Measurements from ENCODE around the gene CTSV.
A peak's percentile ranks its signal among the peaks of the same experiment; 100 is the strongest.
"Not testable (repeated sequence)": the region's sequence is repeated elsewhere in the genome, so short reads cannot be mapped to it uniquely, and the experiment has no call there.

The CTSV gene

DNA sequence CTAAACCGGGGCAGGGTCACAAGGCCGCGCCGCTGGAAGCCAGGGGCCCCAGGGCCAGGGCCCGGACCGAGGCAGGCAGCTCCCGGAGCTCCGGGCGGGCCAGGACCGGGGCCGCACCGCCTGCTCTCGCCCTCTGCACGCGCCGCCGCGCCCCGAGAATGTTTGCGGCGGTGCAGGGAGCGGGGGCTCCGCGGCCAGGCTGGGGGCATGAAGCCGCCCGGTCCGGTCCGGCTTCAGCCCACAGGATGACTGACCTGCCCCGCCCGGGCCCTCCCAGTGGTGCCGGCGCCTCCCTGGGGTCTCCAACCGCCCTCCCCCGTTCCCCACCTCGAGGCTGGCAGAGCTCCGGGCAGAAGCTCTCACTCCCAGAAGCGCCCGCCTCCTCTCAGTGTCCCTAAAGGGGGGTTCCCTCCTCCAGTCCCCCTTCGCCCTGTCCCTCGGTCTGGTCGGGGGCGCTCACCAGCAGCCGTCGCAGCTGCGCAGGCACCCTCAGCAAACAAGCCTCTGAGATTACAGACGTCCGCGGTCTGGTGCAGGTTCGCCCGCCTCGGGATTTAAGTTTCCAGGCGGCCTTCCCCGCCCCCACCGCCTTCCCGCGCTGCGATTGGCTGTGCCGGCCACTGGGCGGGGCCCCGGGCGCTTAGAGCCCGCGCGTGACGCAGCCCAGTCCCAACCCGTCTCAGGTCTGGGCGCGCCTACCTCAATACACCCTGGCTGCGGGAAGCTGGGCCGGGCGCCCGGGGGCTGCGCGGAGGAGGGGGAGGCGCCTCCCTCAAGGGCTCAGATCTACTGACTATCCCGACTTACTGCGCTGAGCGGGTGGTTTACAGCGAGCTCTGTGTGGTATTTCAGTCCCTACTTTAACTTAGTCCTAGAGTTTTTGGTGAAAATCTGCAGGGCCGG is at the start of gene CTSV:
Gene CTSV, minus strand, starts transcription at position 532 of the 903 bp plus-strand sequence. CDS start 1,099 bp downstream, outside the sequence.
- peak; percentile 27 for DNase-seq (ENCODE audit: low read depth)

DNA sequence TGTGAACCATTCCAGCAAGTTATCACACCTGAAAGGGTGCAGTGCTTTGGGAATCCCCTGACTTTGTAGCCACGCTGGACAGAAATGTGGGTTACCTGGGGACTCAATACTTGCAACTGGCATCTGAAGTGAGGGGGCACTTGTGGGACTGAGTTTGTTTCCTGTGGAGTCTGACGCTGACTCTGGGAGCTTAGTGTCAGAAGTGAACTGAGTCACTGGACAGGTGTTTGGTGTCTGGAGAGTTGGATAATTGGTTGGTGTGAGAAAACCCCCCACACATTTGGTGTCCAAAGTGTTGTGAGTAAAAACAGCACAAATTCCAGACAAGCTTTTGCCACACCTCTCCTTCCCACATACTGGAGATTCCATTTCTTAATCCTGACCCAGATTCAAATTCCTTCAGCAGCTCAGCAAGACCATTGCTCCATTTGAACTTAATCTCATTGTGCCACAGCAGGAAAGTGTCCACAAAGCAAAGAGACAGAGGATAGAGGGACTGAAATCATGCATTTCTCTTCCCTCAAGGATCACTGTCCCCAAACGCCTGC is 48.8 kb upstream of the CTSV start:
- not testable (repeated sequence) for DNase-seq (ENCODE audit: low read depth)

DNA sequence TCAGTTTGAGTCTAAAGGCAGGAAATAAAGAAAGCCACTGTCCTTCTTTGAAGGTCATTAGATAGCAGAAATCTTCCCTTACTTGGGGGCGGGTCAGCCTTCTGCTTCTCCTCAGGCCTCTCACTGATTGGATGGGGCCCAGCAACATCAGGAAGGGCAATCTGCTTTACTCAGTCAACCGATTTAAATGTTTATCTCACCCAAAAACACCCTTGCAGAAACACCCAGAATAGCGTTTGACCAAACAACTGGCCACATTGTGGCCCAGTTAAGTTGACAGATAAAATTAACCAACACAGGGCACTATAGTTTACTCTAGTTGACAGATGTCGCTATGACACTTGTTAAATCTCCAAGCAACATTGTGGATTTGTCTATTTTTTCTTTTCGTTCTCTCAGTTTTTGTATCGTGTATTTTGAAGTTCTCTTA is 45.6 kb upstream of the CTSV start:
- DNase-seq (ENCODE audit: low read depth), result not testable (repeated sequence)

DNA sequence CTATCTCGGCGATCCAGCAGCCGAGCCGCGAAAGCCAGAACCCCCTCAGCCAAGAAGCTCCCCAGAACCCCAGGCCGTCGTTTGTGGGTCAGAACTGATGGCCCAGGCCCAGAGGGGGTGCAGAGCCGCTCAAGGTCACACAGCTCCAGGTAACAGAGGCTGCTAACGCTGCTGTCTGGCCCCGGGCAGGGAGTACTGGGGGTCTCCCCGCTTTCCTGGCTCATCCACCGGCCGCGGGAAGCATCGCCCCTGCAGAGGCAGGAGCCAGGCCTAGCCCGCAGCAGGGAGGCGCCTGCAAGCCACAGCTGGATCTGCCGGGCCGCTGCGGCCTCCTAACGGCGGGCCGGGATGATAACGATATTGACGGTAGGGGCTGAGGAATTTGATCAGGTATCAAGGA is 39.4 kb upstream of the CTSV start:
- no peak for DNase-seq (ENCODE audit: low read depth)

DNA sequence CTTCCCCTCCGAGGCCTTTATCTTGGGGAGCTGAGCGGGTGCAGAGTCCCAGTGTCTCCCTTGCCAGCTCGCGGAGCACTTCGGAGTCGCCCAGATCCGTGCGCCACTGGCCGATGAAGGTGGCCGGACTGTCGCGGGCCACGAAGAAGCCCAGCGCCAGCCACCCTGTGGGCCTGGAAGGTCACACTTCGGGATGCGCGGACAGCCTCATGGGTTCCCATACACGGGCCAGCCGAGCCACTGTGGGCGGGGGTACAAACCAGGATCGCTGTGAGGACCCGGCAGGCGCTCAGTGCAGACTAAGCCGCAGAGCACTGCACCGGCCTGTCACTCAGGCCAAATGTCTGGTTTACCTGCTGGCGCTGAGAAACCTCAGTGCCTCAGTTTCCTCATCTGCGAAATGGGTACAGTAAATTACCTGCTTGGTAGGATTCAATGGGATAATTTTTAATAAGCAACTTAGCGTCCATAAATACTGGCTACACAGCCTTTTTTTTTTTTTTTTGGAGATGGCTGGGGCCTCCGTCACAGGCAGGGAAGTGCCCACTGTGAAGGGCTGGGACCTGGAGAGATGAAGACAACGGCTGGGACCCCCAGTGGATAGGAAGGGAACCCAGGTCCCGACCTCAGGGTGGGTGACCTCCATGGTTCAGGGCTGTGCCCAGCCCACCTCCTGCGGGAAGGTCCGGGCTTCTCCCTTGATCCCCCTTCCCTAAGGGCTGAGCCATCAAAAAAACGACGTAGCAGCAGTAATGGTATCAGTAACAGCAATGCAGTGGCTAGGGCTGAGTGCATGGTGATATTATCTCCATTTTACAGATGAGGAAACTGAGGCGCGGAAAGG is 38.7 kb upstream of the CTSV start:
- no peak for DNase-seq (ENCODE audit: low read depth)

DNA sequence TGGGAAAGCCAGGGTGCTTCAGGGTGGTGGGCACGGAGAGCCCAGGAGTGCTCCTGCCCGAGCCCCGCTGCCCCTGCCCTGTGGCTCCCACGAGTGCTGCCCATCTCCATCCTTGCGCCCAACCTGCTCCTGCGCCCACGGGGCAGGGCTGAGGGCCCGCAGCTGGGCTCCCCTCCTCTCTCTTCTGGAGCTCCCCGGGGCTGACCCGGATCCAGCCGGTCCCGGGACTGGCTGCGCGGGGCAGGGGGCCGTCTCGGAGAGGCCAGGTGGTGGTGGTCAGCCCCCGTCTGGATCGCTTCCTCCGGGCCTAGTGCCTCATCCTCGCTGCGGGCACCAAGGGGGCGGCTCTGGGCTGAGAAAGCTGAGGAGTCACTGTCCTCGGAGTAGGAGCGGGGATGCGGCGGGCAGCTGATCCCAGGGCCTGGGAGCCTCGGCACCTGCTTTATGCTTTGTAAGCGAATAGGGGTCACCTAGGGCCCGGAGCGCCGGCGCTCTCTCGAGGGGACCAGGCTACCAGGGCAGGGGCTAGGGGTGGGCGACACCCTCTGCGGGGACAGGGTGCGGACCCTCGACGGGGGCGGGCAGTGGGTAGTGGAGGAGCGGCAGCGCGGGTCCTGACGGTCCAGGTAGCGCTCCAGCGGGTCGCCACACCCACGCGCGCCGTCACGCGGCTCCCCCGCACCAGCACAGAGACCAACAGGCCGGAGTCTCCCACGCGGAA is 37.9 kb upstream of the CTSV start:
- DNase-seq (ENCODE audit: low read depth), result not testable (repeated sequence)

DNA sequence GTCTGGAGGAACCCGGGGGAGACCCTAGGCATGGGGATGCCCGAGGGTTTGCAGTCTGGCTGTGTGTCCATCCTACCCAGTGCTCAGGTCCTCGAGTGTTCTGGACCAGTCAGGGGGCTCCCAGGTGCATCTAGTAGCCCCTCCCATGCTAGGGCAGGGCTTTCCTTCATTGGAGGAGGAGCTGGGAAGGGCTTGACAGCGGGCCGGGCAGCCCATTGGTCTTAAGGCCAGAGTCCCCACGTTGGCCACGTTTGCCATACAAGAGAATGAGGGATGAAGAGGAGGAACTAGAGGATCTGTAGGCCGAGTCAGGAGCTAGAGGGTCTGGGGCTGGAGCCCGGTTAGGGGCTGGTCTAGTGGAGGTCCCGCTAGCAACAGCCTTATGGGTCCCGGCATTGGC is 37.3 kb upstream of the CTSV start:
- DNase-seq (ENCODE audit: low read depth), result no peak

DNA sequence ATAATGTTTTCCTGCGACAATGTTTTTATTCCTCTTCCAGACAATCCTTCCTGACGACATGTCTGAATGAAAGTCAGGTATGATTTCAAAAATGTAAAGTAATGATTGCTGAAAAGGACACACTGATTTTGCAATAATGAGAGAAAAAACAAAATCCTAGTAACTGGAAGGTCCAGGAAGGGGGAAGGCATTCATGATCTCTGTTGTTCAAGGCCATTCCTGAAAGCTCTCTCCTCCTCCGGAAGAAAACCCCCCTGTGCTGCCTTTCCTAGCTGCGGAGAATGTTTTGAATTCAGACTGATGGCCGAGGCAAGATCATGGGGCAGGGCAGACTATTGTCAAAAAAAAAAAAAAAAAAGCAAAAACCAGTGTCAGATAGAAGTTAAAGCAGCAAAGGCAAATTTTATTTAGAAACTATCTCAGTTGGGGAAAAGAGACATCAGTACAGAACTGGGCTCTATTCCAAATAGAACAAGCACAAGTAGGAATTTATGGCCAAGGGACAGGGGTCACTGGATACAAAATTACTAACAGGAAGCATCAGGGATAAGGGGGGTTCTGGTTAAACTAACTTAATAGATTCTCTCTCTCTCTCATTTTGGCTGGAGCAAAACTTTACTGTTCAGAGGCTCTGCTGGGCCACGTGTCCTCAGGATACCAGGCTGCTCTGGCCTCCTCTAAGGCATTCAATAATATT is 36.5 kb upstream of the CTSV start:
- DNase-seq (ENCODE audit: low read depth), result no peak

DNA sequence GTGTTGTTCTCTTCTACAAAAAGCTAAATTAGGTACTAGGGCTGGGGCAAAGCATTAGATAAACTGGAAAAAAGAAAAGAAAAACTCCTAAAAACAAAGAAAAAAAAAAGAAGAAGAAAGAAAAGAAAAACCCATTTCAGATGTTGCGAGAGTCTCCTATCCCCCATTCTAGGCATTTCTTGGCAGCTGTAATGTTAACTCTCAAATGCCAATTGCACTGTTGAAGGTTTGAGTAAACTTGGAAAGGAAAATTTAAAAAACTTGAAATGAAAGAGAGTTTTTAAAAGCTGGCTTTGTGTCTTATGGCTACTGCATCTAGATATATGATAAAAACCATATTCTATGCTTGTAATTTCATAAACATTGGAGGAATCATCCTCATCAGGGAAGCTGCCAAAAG is 34.6 kb upstream of the CTSV start:
- no peak for DNase-seq (ENCODE audit: low read depth)

DNA sequence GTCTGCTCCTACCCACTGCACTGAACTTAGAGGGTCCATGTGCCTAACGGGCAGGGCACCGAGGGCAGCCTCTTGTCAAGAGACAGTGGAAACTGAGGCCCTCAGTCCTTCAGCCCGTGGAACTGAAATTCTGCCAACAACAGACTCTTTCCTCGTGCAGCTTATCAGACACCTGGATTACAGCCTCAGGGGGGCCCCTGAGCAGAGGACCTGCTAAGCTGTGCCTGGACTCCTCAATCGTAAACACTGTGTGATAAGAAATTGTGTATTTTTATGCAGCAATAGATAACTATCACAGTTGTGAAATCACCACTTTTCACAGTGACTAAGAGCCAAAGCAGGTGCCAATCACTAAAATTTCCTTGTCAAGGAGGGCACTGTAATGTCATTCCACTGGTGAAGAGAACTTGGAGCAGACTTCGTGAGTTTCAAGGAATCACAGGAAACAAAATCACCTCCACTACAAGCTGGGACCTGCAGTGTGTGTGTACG is 33.4 kb upstream of the CTSV start:
- no peak for DNase-seq (ENCODE audit: low read depth)

DNA sequence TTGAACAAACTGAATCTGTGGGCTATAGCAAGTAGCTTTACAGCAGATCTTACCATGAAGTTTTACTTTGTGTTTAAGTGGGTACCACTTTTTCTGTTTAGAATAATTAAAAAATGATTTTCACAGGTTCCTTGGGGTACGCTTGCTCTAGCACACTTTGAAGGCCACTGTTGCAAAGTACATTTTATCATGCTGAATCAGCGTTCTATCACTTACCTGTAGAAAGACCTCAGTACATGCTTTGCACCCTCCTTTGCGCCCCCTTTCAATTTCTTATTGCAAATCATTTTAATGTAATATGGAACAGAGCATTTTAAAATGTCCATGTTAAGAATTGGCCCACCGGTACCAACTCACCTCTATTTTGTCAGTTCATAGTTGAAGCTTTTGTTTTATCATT is 31.4 kb upstream of the CTSV start:
- not testable (repeated sequence) for DNase-seq (ENCODE audit: low read depth)

DNA sequence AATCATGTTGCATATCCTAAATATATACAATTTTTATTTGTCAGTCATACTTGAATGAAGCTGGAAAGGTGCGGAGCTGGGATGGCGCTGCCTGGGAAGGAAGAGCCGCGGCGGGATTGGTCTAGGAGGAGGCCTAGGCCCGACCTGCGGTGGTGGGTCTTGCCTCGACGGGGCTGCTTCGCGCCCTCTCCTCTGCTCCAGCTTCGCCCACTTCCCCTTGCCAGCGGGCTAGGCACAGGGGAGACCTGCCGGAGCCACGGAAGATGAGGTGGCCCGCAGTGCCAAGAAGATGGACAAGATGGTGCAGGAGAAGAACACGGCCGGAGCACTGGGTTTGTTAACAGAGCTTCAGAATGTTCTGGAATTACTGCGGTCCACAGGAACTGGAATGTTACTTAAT is 28.5 kb upstream of the CTSV start:
- DNase-seq (ENCODE audit: low read depth), result no peak

DNA sequence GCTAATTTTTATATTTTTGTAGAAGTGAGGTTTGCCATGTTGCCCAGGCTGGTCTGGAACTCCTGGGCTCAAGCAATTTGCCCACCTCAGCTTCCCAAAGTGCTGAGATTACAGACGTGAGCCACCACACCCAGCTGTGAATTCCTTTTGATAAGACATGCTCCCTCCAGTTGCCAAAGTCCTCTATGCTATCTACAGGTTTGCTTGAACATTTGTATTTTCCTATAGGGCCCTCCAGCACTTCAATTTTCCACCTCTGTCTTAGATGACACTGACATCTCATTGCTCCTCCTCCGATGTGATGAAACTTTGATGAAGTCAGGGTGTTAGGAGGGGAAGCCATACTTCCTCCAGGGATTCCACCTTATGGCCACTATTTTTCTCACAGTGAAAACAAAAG is 25.2 kb upstream of the CTSV start:
- no peak for DNase-seq (ENCODE audit: low read depth)

DNA sequence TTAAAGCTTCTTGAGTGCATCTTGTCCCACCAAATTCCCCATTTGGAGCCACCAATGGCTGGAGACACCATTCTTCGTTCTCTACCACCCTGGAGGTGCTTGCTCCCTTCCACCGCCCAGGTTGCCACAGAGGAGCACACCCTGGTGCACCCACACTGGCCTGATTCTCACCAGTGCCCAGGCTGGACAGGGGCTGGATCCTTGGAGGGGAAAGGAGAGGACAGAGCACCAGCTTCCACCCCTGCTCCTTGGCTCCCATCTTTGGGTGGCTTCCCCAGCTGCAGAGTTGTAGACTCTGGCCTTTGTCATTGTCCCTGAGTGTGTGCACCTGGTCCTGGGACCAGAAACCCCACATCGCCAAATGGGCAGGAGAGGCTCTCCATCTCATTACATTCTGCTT is 21.9 kb upstream of the CTSV start:
- DNase-seq (ENCODE audit: low read depth), result no peak

DNA sequence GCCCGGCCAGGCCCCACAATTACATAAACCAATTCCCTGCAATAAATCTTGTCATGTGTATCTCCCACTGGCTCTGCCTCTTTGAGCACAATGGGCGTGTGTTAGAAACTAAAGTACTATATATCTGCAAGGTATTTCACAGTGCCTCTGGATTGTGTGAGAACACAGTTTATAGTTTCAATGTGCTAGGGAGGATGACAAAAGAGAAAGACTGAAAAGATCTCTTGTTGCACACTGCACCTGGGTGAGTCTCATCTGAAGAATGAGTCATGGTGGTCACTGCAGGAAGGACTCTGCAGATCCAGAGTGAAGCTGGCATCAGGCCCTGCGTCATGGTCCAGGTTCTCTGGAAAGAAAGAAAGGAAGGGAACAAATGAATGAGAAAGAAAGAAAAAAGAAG is 20.7 kb upstream of the CTSV start:
- no peak for DNase-seq (ENCODE audit: low read depth)

DNA sequence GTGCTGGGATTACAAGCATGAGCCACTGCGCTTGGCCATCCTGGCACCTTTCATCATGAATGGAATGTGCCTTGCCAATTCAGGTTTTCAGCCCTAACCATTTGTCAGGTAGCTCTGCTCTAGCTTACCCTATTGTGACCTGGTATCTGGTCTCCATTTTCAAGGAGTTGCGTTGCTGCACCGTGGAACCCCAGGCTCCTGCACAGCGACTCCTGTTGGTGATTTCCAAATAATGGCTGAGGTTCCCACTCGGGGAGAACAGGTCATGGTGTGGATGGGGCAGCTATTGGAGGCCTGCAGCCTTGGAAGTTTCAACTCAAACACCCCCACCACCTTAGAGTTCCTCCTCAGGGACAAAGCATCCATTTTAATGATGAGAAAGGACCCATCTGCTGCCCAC is 18.7 kb upstream of the CTSV start:
- DNase-seq (ENCODE audit: low read depth), result no peak

DNA sequence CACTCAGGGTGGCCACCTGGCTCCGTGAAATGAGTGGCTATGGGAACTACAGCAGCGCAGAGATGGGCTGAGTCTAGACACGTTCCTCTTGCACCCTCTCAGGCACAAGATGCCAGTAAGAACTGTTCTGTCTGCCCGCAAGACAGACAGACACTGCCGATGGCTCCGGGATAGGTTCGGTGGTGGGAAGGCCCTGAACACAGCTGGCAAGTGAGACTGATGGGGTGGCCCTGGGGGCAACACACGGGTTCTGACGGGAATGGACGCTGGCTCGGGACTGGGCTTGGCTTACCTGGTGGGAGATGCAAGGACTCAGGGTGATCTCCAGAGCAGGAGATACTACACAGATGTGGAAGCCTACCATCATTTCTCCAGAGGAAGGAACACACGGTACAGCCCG is 16.9 kb upstream of the CTSV start:
- DNase-seq (ENCODE audit: low read depth), result not testable (repeated sequence)

DNA sequence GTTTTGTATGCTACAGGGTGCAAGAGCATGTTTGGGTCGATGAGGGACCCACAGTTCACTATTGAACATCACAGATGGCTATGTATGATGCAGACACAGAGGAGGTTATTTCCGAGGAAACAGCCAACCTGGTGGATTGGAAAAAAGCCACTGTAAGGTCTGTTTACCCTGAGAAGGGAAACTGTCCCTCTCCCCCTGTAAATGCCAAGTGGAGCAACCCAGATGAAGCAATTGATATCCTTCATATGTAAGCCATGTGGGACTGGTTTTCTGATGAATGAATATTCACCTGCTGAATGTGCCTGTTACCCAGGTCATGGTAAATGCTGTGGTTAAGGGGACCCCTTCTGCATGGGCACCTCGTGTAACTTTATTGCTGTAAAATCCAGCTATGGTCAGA is 14.8 kb upstream of the CTSV start:
- DNase-seq (ENCODE audit: low read depth), result no peak

DNA sequence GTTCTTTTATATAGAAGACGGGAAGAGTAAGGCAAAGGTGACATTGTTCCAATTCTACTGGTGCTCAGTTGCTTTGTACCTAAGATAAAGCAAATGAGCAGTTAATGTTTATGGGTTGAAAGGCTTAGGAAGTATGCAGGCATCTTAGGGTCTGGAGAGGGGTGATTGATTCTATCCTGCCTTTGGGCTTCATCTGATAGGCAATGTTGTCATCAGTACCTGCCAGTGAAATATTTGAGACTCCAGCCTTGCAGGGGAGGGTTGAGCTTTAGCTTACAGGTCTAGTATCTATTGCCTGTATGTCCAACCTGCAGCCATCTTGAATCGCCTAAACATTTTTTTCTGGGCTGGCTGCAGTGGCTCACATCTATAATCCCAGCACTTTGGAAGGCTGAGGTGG is 13.8 kb upstream of the CTSV start:
- no peak for DNase-seq (ENCODE audit: low read depth)

DNA sequence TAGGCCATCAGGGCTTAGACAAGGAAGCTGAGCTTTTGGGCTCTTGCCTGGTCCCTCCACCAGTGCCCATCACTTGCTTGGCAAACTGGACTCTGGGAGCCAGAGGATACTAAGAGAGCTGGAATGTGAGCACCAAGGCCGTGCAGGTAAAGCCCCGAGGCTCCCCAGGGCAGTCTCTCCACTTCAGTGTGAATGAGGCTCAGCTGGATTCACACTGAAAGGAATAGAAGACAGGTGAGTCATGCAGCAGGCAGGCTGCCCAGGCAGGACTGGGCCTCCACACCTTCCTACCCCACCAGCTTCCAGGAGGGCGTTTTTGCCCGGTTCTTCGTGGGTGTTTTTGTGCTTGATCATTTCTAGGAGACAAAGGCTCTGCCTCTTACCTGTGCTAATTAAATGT is 7.3 kb upstream of the CTSV start:
- DNase-seq (ENCODE audit: low read depth), result no peak

DNA sequence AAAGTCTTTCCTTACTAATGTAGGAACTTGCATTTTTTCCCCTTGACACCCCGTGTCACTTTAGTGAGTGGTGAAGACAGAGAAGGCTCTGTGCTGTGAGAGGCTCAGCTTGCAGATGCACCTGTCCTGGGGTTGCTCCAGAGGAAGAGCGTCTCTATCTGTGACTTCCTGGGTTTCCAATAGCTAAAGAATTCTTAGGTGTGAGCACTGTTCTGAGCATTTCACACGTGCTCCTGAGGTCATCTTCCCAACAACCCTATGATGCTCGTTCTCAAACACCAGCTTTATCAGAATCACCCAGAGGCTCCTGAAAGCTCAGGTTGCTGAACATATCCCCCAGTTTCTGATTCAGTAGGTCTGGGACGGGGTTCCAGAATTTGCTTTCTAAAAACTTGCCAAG is 6.4 kb upstream of the CTSV start:
- no peak for DNase-seq (ENCODE audit: low read depth)
